Measurements from ENCODE around the gene PALMD.

- TF ChIP-seq CTCF (IDR thresholded peaks at IDR 0.05), result no peak
- TF ChIP-seq TCF7L2 (IDR thresholded peaks at IDR 0.05; ENCODE audit: low read depth, low read length), result no peak
- TF ChIP-seq REST (IDR thresholded peaks at IDR 0.05; ENCODE audit: insufficient read depth in 1 of 2, low read depth in 2 of 2, low read length in 1 of 2), result no peak
- TF ChIP-seq POLR2AphosphoS5 (IDR thresholded peaks at IDR 0.05; ENCODE audit: low read depth, low read length), result no peak
These were observed 93.0 kb downstream of the PALMD start for GRCh38 chr1:99738858-99739465.

All from Panc1 (cell line).